Inferior parietal cortex (tissue), 1 donor: ENCODE results near the gene GALNT2.

Experiments
- DNase-seq: peaks from one replicate; pipeline ENCODE4 v3.0.0-alpha.2; 2016; ENCODE audit errors: extremely low spot score

Gene GALNT2

GRCh38 chr1:230163205-230163604, 96.2 kb downstream of the GALNT2 start:
- no peak for DNase-seq

- DNase-seq = no peak
These were observed 96.7 kb downstream of the GALNT2 start for GRCh38 chr1:230163719-230164118.

GRCh38 chr1:230165536-230165935, 98.5 kb downstream of the GALNT2 start:
- no peak for DNase-seq

GRCh38 chr1:230166366-230167132, 99.5 kb downstream of the GALNT2 start:
- no peak for DNase-seq

- no peak for DNase-seq
These were observed 100.4 kb downstream of the GALNT2 start for GRCh38 chr1:230167419-230167852.

- DNase-seq = peak; percentile 37
These were observed 102.6 kb downstream of the GALNT2 start for GRCh38 chr1:230169454-230170152.

GRCh38 chr1:230170153-230170547, 103.1 kb downstream of the GALNT2 start:
- no peak for DNase-seq

GRCh38 chr1:230170622-230171021, 103.6 kb downstream of the GALNT2 start:
- no peak for DNase-seq

GRCh38 chr1:230171356-230172015, 104.4 kb downstream of the GALNT2 start:
- DNase-seq = no peak

- DNase-seq = no peak
These were observed 105.0 kb downstream of the GALNT2 start for GRCh38 chr1:230172016-230172537.

GRCh38 chr1:230173187-230173975, 106.3 kb downstream of the GALNT2 start:
- no peak for DNase-seq

GRCh38 chr1:230174041-230174440, 107.0 kb downstream of the GALNT2 start:
- DNase-seq = no peak

- no peak for DNase-seq
These were observed 107.6 kb downstream of the GALNT2 start for GRCh38 chr1:230174471-230175162.

- no peak for DNase-seq
These were observed 108.2 kb downstream of the GALNT2 start for GRCh38 chr1:230175163-230175747.

- no peak for DNase-seq
These were observed 108.8 kb downstream of the GALNT2 start for GRCh38 chr1:230175839-230176238.

- DNase-seq = no peak
These were observed 109.3 kb downstream of the GALNT2 start for GRCh38 chr1:230176326-230176725.

GRCh38 chr1:230176871-230177411, 109.9 kb downstream of the GALNT2 start:
- peak; percentile 81 for DNase-seq

GRCh38 chr1:230179249-230179648, 112.2 kb downstream of the GALNT2 start:
- no peak for DNase-seq

- no peak for DNase-seq
These were observed 118.3 kb downstream of the GALNT2 start for GRCh38 chr1:230185076-230186001.
